Gastroesophageal sphincter (tissue), 4 donors: Measurements from ENCODE around the gene NLRX1. TPM values are rescaled to one million over a fixed set of nuclear protein-coding genes. Genes with fewer than 3 reads are reported as not detected.
"Not testable (repeated sequence)": the region's sequence is repeated elsewhere in the genome, so short reads cannot be mapped to it uniquely, and the experiment has no call there.

Experiments
- ATAC-seq: fragments of 150-250 bp; one replicate; pipeline ENCODE4 v1.9.1; 2016; ENCODE audit warnings: mild to moderate bottlenecking, moderate library complexity
- H3K27ac ChIP-seq, 4 donors: fragments of 200-600 bp; sonication (generic) in 3 of 4; 1 replicate in 3 of 4; 2 replicates in 1 of 4; pipeline ENCODE4 v1.5.1; 2016 to 2019
- H3K27me3 ChIP-seq: fragments of 200-600 bp; sonication (generic); one replicate; pipeline ENCODE4 v1.5.1; 2019
- H3K36me3 ChIP-seq, 2 donors: fragments of 200-600 bp; sonication (generic); one replicate each; pipeline ENCODE4 v1.5.1; 2019; ENCODE audit warnings: control low read depth in 1 of 2
- H3K4me1 ChIP-seq, 3 donors: fragments of 200-600 bp; sonication (generic); 1 replicate in 2 of 3; 2 replicates in 1 of 3; pipeline ENCODE4 v1.5.1; 2016 to 2019; ENCODE audit warnings: control low read depth in 2 of 3
- H3K4me3 ChIP-seq, 2 donors: fragments of 200-600 bp; sonication (generic); one replicate each; pipeline ENCODE4 v1.5.1; 2019; ENCODE audit warnings: mild to moderate bottlenecking in 1 of 2, moderate library complexity in 1 of 2
- H3K9me3 ChIP-seq, 3 donors: fragments of 200-600 bp; sonication (generic); one replicate each; pipeline ENCODE4 v1.5.1; 2017 to 2019; ENCODE audit warnings: control low read depth in 2 of 3
- EP300 ChIP-seq: sonication (generic); formaldehyde crosslinking; IDR thresholded peaks from one replicate; pipeline ENCODE4 v1.6.1; 2017; ENCODE audit warnings: antibody characterized with exemption, mild to moderate bottlenecking
- POLR2A ChIP-seq, 2 donors: fragments of 450-650 bp; IDR thresholded peaks; one replicate each; pipeline ENCODE4 v1.6.1; 2017; ENCODE audit warnings: antibody characterized with exemption in 2 of 2, mild to moderate bottlenecking in 2 of 2, moderate library complexity in 1 of 2
- POLR2AphosphoS5 ChIP-seq: sonication (generic); formaldehyde crosslinking; IDR thresholded peaks from one replicate; pipeline ENCODE4 v1.6.1; 2017; ENCODE audit warnings: antibody characterized with exemption
- WGBS, 2 donors: methylation state at CpG; one replicate each; pipeline ENCODE4 v1.1.5; 2018; ENCODE audit warnings: low coverage in 1 of 2; 5-methylcytosine and 5-hydroxymethylcytosine counted together
- total RNA-seq, 4 donors: library from RNA; depleted of rRNA; stranded (reverse); fragments of >200 nt; gene quantifications; one replicate each; pipeline ENCODE4 v1.1.0, GENCODE V29; 2016
- TF ChIP-seq, protein P1 (sequence below), 4 experiments: fragments of 200-600 bp in 2 of 4; fragments of 450-650 bp in 2 of 4; sonication (generic) in 1 of 4; IDR thresholded peaks; one replicate each; pipeline ENCODE4 v1.5.1; 2017 to 2019; ENCODE audit warnings: antibody characterized with exemption in 4 of 4, mild to moderate bottlenecking in 2 of 4, moderate library complexity in 2 of 4

The NLRX1 gene
- total RNA-seq, 4 donors from 2014 or later = 12.1 to 41.4 (median 17.7) TPM

DNA sequence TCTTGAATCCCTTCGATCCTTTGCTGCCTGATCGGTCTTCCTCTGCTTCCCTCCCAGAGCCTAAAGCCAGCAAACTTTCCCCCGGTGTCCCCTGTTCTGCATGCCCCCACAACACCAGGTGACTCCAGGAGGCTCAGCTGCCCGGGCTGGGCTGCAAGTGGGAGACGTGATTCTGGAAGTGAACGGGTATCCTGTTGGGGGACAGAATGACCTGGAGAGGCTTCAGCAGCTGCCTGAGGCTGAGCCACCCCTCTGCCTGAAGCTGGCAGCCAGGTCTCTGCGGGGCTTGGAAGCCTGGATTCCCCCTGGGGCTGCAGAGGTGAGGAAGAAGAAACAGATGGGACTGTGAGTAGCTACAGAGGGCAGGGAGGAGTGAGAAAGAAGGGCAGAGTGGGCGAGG lies 20.4 kb downstream of the NLRX1 start:
- H3K27me3 ChIP-seq = peaks cover 19% of the 10 kb centered on the region
- no peak for ATAC-seq
- 75% methylated on average over 3 of the region's 8 CpGs; no CpG with 5 or more reads in 1 of the 2 donors for WGBS, 2 donors
- H3K27ac ChIP-seq = no peak overlapping the region
- TF ChIP-seq, protein P1, sequence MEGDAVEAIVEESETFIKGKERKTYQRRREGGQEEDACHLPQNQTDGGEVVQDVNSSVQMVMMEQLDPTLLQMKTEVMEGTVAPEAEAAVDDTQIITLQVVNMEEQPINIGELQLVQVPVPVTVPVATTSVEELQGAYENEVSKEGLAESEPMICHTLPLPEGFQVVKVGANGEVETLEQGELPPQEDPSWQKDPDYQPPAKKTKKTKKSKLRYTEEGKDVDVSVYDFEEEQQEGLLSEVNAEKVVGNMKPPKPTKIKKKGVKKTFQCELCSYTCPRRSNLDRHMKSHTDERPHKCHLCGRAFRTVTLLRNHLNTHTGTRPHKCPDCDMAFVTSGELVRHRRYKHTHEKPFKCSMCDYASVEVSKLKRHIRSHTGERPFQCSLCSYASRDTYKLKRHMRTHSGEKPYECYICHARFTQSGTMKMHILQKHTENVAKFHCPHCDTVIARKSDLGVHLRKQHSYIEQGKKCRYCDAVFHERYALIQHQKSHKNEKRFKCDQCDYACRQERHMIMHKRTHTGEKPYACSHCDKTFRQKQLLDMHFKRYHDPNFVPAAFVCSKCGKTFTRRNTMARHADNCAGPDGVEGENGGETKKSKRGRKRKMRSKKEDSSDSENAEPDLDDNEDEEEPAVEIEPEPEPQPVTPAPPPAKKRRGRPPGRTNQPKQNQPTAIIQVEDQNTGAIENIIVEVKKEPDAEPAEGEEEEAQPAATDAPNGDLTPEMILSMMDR (IDR thresholded peaks at IDR 0.05) = no peak
- no peak for TF ChIP-seq POLR2A (IDR thresholded peaks at IDR 0.05)
- TF ChIP-seq EP300 = no peak
- no peak for TF ChIP-seq POLR2AphosphoS5
- peaks cover 0 to 2% of the 10 kb centered on the region in 2 donors for H3K36me3 ChIP-seq
- H3K4me1 ChIP-seq = no peaks in the 10 kb centered on the region
- no peak overlapping the region for H3K4me3 ChIP-seq
- H3K9me3 ChIP-seq = no peaks in the 10 kb centered on the region

DNA sequence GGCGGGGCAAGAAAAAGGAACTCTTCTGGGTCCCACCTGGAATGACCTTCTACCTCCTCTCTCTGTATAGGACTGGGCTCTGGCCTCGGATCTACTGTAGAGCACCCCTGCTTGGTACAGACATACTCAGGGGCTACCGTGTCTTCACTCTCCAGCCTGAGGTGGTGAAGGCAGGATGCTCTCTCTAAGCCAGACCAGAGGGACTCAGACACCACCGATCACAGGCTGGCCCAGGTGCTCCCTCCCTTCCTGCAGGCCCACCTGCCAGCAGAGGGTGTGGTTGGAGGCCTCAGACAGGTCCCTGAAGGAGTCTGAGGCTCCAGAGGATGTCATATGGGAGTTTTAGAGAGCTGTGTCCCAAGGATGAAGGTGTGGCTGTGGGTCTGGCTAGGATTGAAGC lies 20.9 kb downstream of the NLRX1 start:
- H3K27me3 ChIP-seq = peaks cover 19% of the 10 kb centered on the region
- no peaks in the 10 kb centered on the region for H3K36me3 ChIP-seq
- WGBS, 2 donors = 71% methylated on average over 1 of the region's 4 CpGs; no CpG with 5 or more reads in 1 of the 2 donors

DNA sequence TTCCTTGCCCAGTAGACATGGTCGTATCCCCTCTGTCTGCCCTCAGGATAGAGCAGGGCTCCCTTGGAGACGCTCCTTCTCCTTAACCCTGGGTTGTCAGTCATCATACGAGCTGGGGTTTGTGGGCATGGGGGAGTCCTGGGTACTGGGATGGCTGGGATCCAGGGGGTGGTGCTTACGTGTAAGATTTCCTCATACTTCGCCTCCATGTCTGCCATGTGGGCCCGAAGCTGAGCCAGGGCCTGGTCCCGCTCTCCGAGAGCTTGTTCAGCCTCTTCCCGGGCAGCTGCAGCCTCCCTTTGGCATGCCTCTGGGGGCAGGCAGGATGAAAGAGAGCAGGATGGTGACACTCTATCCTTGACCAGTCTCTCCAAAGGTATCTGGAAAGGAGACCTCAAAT lies 22.0 kb downstream of the NLRX1 start:
- ATAC-seq = no peak
- no peak overlapping the region for H3K27ac ChIP-seq
- no peaks in the 10 kb centered on the region for H3K36me3 ChIP-seq
- no peak overlapping the region for H3K4me3 ChIP-seq
- 0 to 64% methylated on average over 1 to 4 of the region's 9 CpGs for WGBS, 2 donors
- no peaks in the 10 kb centered on the region for H3K4me1 ChIP-seq
- H3K27me3 ChIP-seq = peaks cover 19% of the 10 kb centered on the region
- TF ChIP-seq POLR2AphosphoS5 = no peak
- TF ChIP-seq, protein P1 (IDR thresholded peaks at IDR 0.05) = no peak
- no peak for TF ChIP-seq EP300
- TF ChIP-seq POLR2A (IDR thresholded peaks at IDR 0.05) = no peak
- no peaks in the 10 kb centered on the region for H3K9me3 ChIP-seq

More for the DNA sequence above, 20.9 kb downstream of the NLRX1 start:
- ATAC-seq = no peak
- H3K27ac ChIP-seq = no peak overlapping the region
- TF ChIP-seq, protein P1 (IDR thresholded peaks at IDR 0.05) = no peak
- TF ChIP-seq POLR2A (IDR thresholded peaks at IDR 0.05) = no peak
- TF ChIP-seq EP300 = no peak
- no peak for TF ChIP-seq POLR2AphosphoS5
- H3K4me3 ChIP-seq = no peak overlapping the region
- no peaks in the 10 kb centered on the region for H3K4me1 ChIP-seq
- no peaks in the 10 kb centered on the region for H3K9me3 ChIP-seq

DNA sequence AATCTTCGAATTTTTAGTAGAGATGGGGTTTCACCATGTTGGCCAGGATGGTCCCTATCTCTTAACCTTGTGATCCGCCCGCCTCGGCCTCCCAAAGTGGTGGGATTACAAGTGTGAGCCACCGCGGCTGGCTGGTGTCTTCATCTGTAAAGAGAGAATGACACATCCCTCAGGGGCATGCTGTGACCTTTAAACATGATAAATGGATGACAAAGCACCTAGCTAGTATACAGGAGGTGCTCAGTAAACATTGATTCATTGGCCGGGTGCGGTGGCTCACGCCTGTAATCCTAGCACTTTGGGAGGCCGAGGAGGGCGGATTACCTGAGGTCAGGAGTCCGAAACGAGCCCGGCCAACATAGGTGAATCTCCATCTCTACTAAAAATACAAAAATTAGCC lies 22.7 kb downstream of the NLRX1 start:
- H3K27ac ChIP-seq, H3K4me3 ChIP-seq, H3K4me1 ChIP-seq, H3K9me3 ChIP-seq, ATAC-seq, H3K36me3 ChIP-seq: not testable (repeated sequence)
- WGBS, 2 donors = 90 to 96% methylated on average over 9 to 14 of the region's 14 CpGs
- H3K27me3 ChIP-seq = peaks cover 15% of the 10 kb centered on the region

DNA sequence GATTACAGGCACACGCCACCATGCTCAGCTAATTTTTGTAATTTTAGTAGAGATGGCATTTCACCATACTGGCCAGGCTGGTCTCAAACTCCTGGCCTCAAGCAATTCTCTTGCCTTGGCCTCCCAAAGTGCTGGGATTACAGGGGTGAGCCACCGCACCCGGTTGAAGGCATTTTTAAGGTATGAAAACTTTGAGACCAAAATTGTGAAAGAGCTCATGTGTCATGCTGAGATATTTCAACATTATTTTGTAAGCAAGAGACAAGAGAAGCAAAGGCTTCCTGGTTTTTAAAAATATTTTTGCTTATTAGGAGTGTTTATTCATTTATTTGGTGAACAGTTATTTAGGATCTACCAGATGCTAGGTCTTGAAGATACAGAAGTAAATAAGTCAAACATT lies 23.6 kb downstream of the NLRX1 start:
- no peaks in the 10 kb centered on the region for H3K9me3 ChIP-seq
- H3K27me3 ChIP-seq = peaks cover 8% of the 10 kb centered on the region
- WGBS, 2 donors = 85 to 100% methylated on average over 1 to 3 of the region's 3 CpGs
- H3K4me1 ChIP-seq = peaks cover 0 to 6% (median 0%) of the 10 kb centered on the region in 3 donors
- TF ChIP-seq, protein P1 (IDR thresholded peaks at IDR 0.05) = no peak
- TF ChIP-seq POLR2A (IDR thresholded peaks at IDR 0.05) (no peak), POLR2AphosphoS5 (no peak), EP300 (no peak)
- no peak overlapping the region for H3K27ac ChIP-seq
- ATAC-seq = no peak
- H3K4me3 ChIP-seq = no peak overlapping the region
- H3K36me3 ChIP-seq = no peaks in the 10 kb centered on the region
